ENCODE data around the gene RUNX2.
"Not testable (repeated sequence)": the region's sequence is repeated elsewhere in the genome, so short reads cannot be mapped to it uniquely, and the experiment has no call there.

The RUNX2 gene

GRCh38 chr6:45675166-45675565, 347.0 kb downstream of the RUNX2 start:
- not testable (repeated sequence) for DNase-seq (ENCODE audit: low read depth, low spot score)

GRCh38 chr6:45675634-45676033, 347.5 kb downstream of the RUNX2 start:
- no peak for DNase-seq (ENCODE audit: low read depth, low spot score)

GRCh38 chr6:45676380-45676779, 348.2 kb downstream of the RUNX2 start:
- DNase-seq (ENCODE audit: low read depth, low spot score): no peak

- DNase-seq (ENCODE audit: low read depth, low spot score): no peak
Observed at GRCh38 chr6:45677381-45678284, 349.5 kb downstream of the RUNX2 start.

GRCh38 chr6:45678285-45678607, 350.1 kb downstream of the RUNX2 start:
- no peak for DNase-seq (ENCODE audit: low read depth, low spot score)

- DNase-seq (ENCODE audit: low read depth, low spot score): no peak
Observed at GRCh38 chr6:45679163-45679562, 351.0 kb downstream of the RUNX2 start.

GRCh38 chr6:45679631-45680030, 351.5 kb downstream of the RUNX2 start:
- DNase-seq (ENCODE audit: low read depth, low spot score): no peak

GRCh38 chr6:45681860-45682511, 353.9 kb downstream of the RUNX2 start:
- DNase-seq (ENCODE audit: low read depth, low spot score): no peak

- DNase-seq (ENCODE audit: low read depth, low spot score): no peak
Observed at GRCh38 chr6:45684476-45684875, 356.3 kb downstream of the RUNX2 start.

- DNase-seq (ENCODE audit: low read depth, low spot score): no peak
Observed at GRCh38 chr6:45685076-45685475, 356.9 kb downstream of the RUNX2 start.

- no peak for DNase-seq (ENCODE audit: low read depth, low spot score)
Observed at GRCh38 chr6:45686841-45687569, 358.9 kb downstream of the RUNX2 start.

GRCh38 chr6:45687570-45687969, 359.4 kb downstream of the RUNX2 start:
- no peak for DNase-seq (ENCODE audit: low read depth, low spot score)

- no peak for DNase-seq (ENCODE audit: low read depth, low spot score)
Observed at GRCh38 chr6:45688180-45688579, 360.1 kb downstream of the RUNX2 start.

GRCh38 chr6:45689926-45690615, 361.9 kb downstream of the RUNX2 start:
- DNase-seq (ENCODE audit: low read depth, low spot score): no peak

GRCh38 chr6:45690846-45691245, 362.7 kb downstream of the RUNX2 start:
- no peak for DNase-seq (ENCODE audit: low read depth, low spot score)

GRCh38 chr6:45691426-45691825, 363.3 kb downstream of the RUNX2 start:
- DNase-seq (ENCODE audit: low read depth, low spot score): no peak

GRCh38 chr6:45692021-45692420, 363.9 kb downstream of the RUNX2 start:
- DNase-seq (ENCODE audit: low read depth, low spot score): no peak

- no peak for DNase-seq (ENCODE audit: low read depth, low spot score)
Observed at GRCh38 chr6:45696738-45697137, 368.6 kb downstream of the RUNX2 start.

GRCh38 chr6:45697605-45698004, 369.5 kb downstream of the RUNX2 start:
- peak; percentile 40 for DNase-seq (ENCODE audit: low read depth, low spot score)

- no peak for DNase-seq (ENCODE audit: low read depth, low spot score)
Observed at GRCh38 chr6:45698046-45698445, 369.9 kb downstream of the RUNX2 start.

- no peak for DNase-seq (ENCODE audit: low read depth, low spot score)
Observed at GRCh38 chr6:45699663-45700062, 371.5 kb downstream of the RUNX2 start.

Data from brain pericyte (primary cell).